H1 (cell line): ENCODE measurements around the gene MKI67.

ENCODE experiments used
- ATF2 ChIP-seq: IDR thresholded peaks from 2 replicates; pipeline ENCODE4 v1.6.1; 2012; ENCODE audit warnings: low read length, inconsistent platforms
- EP300 ChIP-seq, 2 experiments: IDR thresholded peaks; 1 replicate in 1 of 2; 2 replicates in 1 of 2; pipeline ENCODE4 v1.6.1; 2011 to 2012; ENCODE audit warnings: low read depth in 2 of 2, low read length in 2 of 2, mild to moderate bottlenecking in 2 of 2, borderline replicate concordance in 1 of 2, inconsistent platforms in 1 of 2, moderate library complexity in 1 of 2
- KDM5A ChIP-seq: fragments of 200-600 bp; IDR thresholded peaks from 2 replicates; pipeline ENCODE4 v1.7.1; 2012; ENCODE audit warnings: mild to moderate bottlenecking, low read length, inconsistent platforms, mixed read lengths
- POLR2A ChIP-seq, 2 experiments: IDR thresholded peaks; 1 replicate in 1 of 2; 2 replicates in 1 of 2; pipeline ENCODE4 v1.6.1; 2011; ENCODE audit warnings: low read depth in 2 of 2, low read length in 2 of 2, mild to moderate bottlenecking in 2 of 2; ENCODE audit errors: control extremely low read depth in 1 of 2
- TF ChIP-seq, protein P1 (sequence below), 3 experiments: IDR thresholded peaks; 1 replicate in 2 of 3; 2 replicates in 1 of 3; pipeline versions ENCODE4 v1.5.1 to v1.6.1; 2011; ENCODE audit warnings: low read length in 3 of 3, mild to moderate bottlenecking in 3 of 3, inconsistent platforms in 2 of 3, low read depth in 1 of 3, moderate library complexity in 1 of 3; ENCODE audit not compliant: insufficient read depth in 1 of 3; ENCODE audit errors: control extremely low read depth in 1 of 3
- TF ChIP-seq, protein P2 (sequence below): IDR thresholded peaks from 2 replicates; pipeline ENCODE4 v1.6.1; 2012; ENCODE audit warnings: inconsistent platforms

- TF ChIP-seq, protein P1, sequence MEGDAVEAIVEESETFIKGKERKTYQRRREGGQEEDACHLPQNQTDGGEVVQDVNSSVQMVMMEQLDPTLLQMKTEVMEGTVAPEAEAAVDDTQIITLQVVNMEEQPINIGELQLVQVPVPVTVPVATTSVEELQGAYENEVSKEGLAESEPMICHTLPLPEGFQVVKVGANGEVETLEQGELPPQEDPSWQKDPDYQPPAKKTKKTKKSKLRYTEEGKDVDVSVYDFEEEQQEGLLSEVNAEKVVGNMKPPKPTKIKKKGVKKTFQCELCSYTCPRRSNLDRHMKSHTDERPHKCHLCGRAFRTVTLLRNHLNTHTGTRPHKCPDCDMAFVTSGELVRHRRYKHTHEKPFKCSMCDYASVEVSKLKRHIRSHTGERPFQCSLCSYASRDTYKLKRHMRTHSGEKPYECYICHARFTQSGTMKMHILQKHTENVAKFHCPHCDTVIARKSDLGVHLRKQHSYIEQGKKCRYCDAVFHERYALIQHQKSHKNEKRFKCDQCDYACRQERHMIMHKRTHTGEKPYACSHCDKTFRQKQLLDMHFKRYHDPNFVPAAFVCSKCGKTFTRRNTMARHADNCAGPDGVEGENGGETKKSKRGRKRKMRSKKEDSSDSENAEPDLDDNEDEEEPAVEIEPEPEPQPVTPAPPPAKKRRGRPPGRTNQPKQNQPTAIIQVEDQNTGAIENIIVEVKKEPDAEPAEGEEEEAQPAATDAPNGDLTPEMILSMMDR (IDR thresholded peaks at IDR 0.05; ENCODE audit: control extremely low read depth in 1 of 3, insufficient read depth in 1 of 3, low read depth in 1 of 3, low read length in 3 of 3) = peak in 1 of 3 experiments; percentile 8; a peak in 1 of 4 replicates
- TF ChIP-seq, protein P2, sequence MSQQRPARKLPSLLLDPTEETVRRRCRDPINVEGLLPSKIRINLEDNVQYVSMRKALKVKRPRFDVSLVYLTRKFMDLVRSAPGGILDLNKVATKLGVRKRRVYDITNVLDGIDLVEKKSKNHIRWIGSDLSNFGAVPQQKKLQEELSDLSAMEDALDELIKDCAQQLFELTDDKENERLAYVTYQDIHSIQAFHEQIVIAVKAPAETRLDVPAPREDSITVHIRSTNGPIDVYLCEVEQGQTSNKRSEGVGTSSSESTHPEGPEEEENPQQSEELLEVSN = no peak
- TF ChIP-seq ATF2 (no peak), EP300 (IDR thresholded peaks at IDR 0.05; ENCODE audit: borderline replicate concordance in 1 of 2, low read depth in 2 of 2, low read length in 2 of 2) (no peak), KDM5A (no peak), POLR2A (IDR thresholded peaks at IDR 0.05; ENCODE audit: control extremely low read depth in 1 of 2, low read depth in 2 of 2, low read length in 2 of 2) (no peak)
Measured at GRCh38 chr10:128158021-128158795, 32.0 kb upstream of the MKI67 start.
